HK-2 (cell line): ENCODE results near the gene TACC2.
A peak's percentile ranks its signal among the peaks of the same experiment; 100 is the strongest.

Experiments
- DNase-seq: peaks from one replicate; pipeline ENCODE4 v3.0.0-alpha.2; 2018; ENCODE audit not compliant: unreplicated experiment

Gene TACC2

GRCh38 chr10:122168598-122169394 is 179.8 kb downstream of the TACC2 start:
- DNase-seq: no peak

- no peak for DNase-seq
These were observed 181.8 kb downstream of the TACC2 start for GRCh38 chr10:122170802-122171201.

GRCh38 chr10:122171302-122172075 is 182.5 kb downstream of the TACC2 start:
- DNase-seq: no peak

- DNase-seq: no peak
These were observed 183.5 kb downstream of the TACC2 start for GRCh38 chr10:122172361-122173008.

- no peak for DNase-seq
These were observed 184.4 kb downstream of the TACC2 start for GRCh38 chr10:122173337-122173736.

GRCh38 chr10:122173766-122174435 is 184.9 kb downstream of the TACC2 start:
- DNase-seq: no peak

- DNase-seq: no peak
These were observed 187.6 kb downstream of the TACC2 start for GRCh38 chr10:122176232-122177213.

GRCh38 chr10:122178655-122179054 is 189.7 kb downstream of the TACC2 start:
- no peak for DNase-seq

GRCh38 chr10:122181041-122181732 is 192.2 kb downstream of the TACC2 start:
- DNase-seq: peak; percentile 24

- no peak for DNase-seq
These were observed 192.9 kb downstream of the TACC2 start for GRCh38 chr10:122181876-122182275.

- no peak for DNase-seq
These were observed 193.3 kb downstream of the TACC2 start for GRCh38 chr10:122182308-122182707.

GRCh38 chr10:122184254-122184653 is 195.3 kb downstream of the TACC2 start:
- no peak for DNase-seq

- DNase-seq: no peak
These were observed 196.7 kb downstream of the TACC2 start for GRCh38 chr10:122185643-122186042.

GRCh38 chr10:122186816-122187810 is 198.2 kb downstream of the TACC2 start:
- DNase-seq: no peak

- no peak for DNase-seq
These were observed 199.7 kb downstream of the TACC2 start for GRCh38 chr10:122188706-122189105.

GRCh38 chr10:122189185-122189584 is 200.2 kb downstream of the TACC2 start:
- no peak for DNase-seq

GRCh38 chr10:122190176-122190943 is 201.4 kb downstream of the TACC2 start:
- no peak for DNase-seq

GRCh38 chr10:122191936-122192541 is 203.1 kb downstream of the TACC2 start:
- DNase-seq: no peak
